Natural killer cell treated with Interleukin-12 subunit alpha and Interleukin-12 subunit beta and Interleukin-15 and Interleukin-18, amount 100 ng/mL, for 72 hours (primary cell): ENCODE measurements around the gene PTPRG. TPM values are rescaled to one million over a fixed set of nuclear protein-coding genes. Genes with fewer than 3 reads are reported as not detected.

Experiments used
- ATAC-seq, 2 donors: fragments of 150-1000 bp; cut with Tn5 transposase in 1 of 2; sonication (Bioruptor Pico), chemical (Tn5 transposase) in 1 of 2; 2 replicates each; pipeline ENCODE4 v1.10.0; 2021
- DNase-seq: peaks from one replicate; pipeline ENCODE4 v3.0.0; 2022; ENCODE audit warnings: low spot score
- H3K27ac Mint-ChIP-seq, 2 donors: 1 replicate in 1 of 2; 2 replicates in 1 of 2; pipeline ENCODE4 v1.8.0; 2022; ENCODE audit warnings: mixed read lengths in 2 of 2, mild to moderate bottlenecking in 1 of 2, moderate library complexity in 1 of 2
- H3K27me3 Mint-ChIP-seq, 2 donors: 1 replicate in 1 of 2; 2 replicates in 1 of 2; pipeline ENCODE4 v1.8.0; 2022; ENCODE audit warnings: mixed read lengths in 2 of 2
- H3K36me3 Mint-ChIP-seq: one replicate; pipeline ENCODE4 v1.8.0; 2022; ENCODE audit warnings: mixed read lengths
- H3K4me1 Mint-ChIP-seq, 2 donors: 1 replicate in 1 of 2; 2 replicates in 1 of 2; pipeline ENCODE4 v1.8.0; 2022; ENCODE audit warnings: low read depth in 2 of 2, mixed read lengths in 2 of 2, mild to moderate bottlenecking in 1 of 2
- H3K4me3 Mint-ChIP-seq: one replicate; pipeline ENCODE4 v1.8.0; 2022; ENCODE audit warnings: mixed read lengths
- H3K9me3 Mint-ChIP-seq: 2 replicates; pipeline ENCODE4 v1.8.0; 2022; ENCODE audit warnings: mixed read lengths
- total RNA-seq, 2 donors: library from RNA; stranded (reverse); gene quantifications; one replicate each; pipeline ENCODE4 v1.2.3, GENCODE V29; 2022

PTPRG gene
- total RNA-seq, 2 donors from 2014 or later, result 0.33 to 0.93 TPM

DNA sequence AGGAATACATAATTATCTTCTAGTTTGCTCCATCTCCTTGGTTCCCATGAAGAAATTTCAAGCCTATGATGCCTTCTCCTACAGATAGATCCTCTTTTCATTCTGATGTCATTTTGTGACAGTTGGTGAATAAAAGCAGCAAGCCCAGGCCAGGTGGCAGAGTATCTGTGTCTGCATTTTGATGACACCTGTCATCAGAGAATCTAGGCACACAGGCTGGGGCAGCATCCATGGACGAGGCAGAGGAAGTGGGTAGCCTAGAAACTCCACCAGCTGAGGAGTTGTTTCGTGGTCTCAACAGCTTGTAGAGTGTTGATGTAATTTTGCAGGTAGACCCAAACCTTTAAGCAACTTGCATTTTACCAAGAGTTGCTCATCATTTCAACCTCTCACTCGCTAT lies 542.2 kb downstream of the PTPRG start:
- Mint-ChIP-seq H3K36me3 (no peaks in the 10 kb centered on the region), H3K4me3 (no peak overlapping the region), H3K27me3 (no peaks in the 10 kb centered on the region), H3K9me3 (no peaks in the 10 kb centered on the region), H3K4me1 (no peaks in the 10 kb centered on the region), H3K27ac (no peak overlapping the region)
- no peak for ATAC-seq
- no peak for DNase-seq

DNA sequence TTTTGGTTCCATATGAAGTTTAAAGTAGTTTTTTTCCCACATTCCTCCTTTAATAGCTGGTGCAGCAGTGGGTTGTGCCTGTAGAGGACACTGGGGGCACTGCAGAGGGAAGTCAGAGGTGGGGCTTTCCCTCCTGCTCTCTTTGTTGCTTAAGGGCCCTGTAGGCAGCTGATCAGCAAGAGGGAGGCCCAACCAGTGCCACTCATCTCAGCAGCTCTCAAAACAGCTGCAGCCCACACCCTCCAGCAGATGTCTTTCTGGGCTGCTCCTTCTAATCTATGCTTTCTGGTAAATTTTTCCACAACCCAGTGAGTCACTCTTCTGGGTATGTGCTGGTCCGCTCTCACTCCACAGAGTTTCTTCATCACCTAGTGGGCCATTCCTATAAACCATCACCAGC lies 548.2 kb downstream of the PTPRG start:
- no peak overlapping the region for H3K27ac Mint-ChIP-seq
- no peaks in the 10 kb centered on the region for H3K4me1 Mint-ChIP-seq
- no peak overlapping the region for H3K4me3 Mint-ChIP-seq
- DNase-seq (no peak), ATAC-seq (no peak)
- H3K9me3 Mint-ChIP-seq, result peaks cover 3% of the 10 kb centered on the region
- no peaks in the 10 kb centered on the region for H3K36me3 Mint-ChIP-seq
- no peaks in the 10 kb centered on the region for H3K27me3 Mint-ChIP-seq

DNA sequence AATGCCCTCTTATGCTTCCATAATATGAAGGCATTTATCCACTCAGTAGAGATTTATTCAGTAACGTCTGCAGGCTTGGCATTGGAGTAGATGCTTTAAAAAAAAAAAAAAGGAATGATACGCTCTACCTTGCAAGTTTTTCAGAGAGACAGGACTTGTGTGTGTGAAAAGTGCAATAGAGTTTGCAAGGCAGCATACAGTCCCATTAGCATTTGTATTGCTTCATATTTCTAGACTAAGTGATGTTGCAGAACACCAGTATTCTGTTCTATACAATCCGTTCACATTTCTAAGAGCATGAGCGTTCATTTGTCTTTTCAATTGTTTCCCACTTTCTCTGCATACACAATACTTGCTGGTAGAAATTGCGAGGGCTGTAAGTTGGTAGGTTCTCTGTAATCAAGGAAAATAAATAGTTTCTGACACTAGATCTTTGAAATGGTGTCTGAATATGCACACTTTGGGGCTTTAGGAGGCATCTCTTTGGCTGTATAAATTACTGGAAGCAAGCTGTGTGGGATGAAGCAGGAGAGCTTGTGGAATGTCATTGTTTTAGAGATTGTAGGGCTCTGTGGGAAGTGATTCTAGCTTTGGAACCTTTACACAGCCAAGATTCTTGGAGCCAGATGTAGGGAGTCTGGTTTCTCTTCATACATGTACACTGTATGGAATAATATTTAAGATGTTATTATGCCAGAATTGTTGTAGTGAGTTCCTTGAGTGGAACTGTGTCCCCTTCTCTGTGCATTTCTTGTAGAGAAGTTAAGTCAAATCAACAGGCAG lies 549.3 kb downstream of the PTPRG start:
- DNase-seq (no peak), ATAC-seq (no peak)
- H3K4me1 Mint-ChIP-seq, result no peaks in the 10 kb centered on the region
- no peak overlapping the region for H3K27ac Mint-ChIP-seq
- H3K9me3 Mint-ChIP-seq, result peaks cover 3% of the 10 kb centered on the region
- H3K27me3 Mint-ChIP-seq, result no peaks in the 10 kb centered on the region
- no peaks in the 10 kb centered on the region for H3K36me3 Mint-ChIP-seq
- no peak overlapping the region for H3K4me3 Mint-ChIP-seq

DNA sequence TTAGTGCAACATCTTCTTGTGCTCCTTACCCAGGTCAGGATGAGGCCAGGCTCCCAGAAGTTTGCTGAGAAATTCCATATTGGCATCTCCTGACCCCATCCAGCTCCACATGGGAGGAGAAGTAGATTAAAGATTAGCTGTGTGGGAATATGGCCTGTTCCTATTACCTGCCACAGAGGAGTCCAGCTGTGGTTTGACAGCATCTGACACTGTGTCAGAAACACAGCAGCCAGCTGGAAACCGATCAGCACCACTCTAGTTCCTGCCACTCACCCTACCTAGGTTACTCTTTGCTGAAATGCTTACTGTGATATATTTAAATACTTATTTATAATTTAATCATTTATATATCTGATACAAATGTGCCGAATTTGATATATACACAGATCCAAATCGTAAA lies 551.7 kb downstream of the PTPRG start:
- DNase-seq (no peak), ATAC-seq (no peak)
- Mint-ChIP-seq H3K9me3 (peaks cover 3% of the 10 kb centered on the region), H3K27ac (no peak overlapping the region), H3K36me3 (no peaks in the 10 kb centered on the region), H3K27me3 (no peaks in the 10 kb centered on the region), H3K4me3 (no peak overlapping the region), H3K4me1 (no peaks in the 10 kb centered on the region)

DNA sequence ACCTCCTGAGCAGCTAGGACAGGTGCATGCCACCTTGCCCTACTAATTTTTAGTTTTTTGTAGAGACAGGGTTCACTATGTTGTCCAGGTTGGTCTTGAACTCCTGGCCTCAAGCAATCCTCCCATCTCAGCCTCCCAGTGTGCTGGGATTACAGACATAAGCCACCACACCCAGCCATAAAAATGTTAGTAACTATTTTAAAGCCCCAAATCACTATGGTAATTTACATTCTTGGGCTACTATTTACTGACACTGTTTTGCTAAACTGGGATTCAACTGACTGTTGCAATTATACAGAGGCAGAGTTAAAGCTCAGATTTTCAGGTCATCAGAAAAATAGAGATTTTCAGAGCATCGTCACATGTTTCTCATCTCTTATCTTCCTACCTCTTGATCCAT lies 553.4 kb downstream of the PTPRG start:
- Mint-ChIP-seq H3K27me3 (no peaks in the 10 kb centered on the region), H3K4me1 (no peaks in the 10 kb centered on the region), H3K27ac (no peak overlapping the region), H3K9me3 (peaks cover 3% of the 10 kb centered on the region), H3K36me3 (no peaks in the 10 kb centered on the region), H3K4me3 (no peak overlapping the region)
- ATAC-seq (no peak), DNase-seq (no peak)

DNA sequence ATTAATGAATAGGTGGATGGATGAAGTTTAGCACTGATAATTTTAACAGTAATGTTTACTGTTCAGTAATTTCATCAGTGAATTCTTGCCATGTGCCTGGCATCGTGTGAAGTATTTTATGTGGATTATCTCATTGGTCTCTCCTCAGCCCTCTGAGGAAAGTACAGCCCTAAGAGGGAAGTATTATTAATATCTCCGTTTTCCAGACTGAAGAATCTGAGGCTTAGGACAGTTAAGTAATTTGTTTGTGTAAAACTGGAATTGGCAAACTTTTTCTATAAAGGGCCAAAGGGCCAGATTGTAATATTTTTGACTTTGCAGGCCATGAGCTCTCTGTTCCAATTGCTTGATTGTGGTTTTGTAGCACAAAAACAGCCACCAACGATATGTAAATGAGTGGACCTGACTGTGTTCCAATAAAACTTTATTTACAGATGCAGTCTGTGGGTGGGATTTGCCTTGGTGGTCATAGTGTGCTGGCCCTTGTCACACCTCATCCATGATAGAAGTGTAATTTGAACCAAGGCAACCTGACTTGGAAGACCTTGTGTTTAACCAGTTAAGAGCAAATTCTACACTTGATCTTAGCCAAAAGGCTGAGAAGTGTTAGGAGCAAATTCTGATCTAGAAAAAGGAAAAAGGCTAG lies 556.7 kb downstream of the PTPRG start:
- no peaks in the 10 kb centered on the region for H3K27me3 Mint-ChIP-seq
- no peak for DNase-seq
- H3K4me1 Mint-ChIP-seq, result no peaks in the 10 kb centered on the region

DNA sequence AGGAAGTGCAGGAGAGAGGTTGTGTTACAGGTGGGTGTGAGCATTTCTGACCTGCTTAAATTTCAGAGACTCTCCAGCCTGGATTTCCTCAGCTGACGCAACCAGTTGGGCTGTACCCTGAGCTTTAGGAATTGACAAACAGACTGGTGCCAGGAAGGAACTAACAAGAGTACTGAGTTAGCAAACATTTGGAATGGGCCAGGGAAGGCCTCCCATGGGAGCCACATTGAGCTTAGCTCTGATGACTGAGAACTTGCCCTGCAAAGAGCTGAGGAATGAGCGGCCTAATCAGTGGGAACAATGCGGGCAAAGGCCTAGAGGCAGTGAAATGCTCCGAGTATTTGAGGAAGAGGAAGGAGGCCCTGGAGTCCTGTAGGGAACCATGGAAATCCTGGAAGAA lies 557.8 kb downstream of the PTPRG start:
- DNase-seq (no peak), ATAC-seq (no peak)
- Mint-ChIP-seq H3K9me3 (peaks cover 3% of the 10 kb centered on the region), H3K4me1 (no peaks in the 10 kb centered on the region), H3K27me3 (no peaks in the 10 kb centered on the region), H3K27ac (no peak overlapping the region), H3K36me3 (no peaks in the 10 kb centered on the region), H3K4me3 (no peak overlapping the region)

More for the DNA sequence above, 556.7 kb downstream of the PTPRG start:
- H3K36me3 Mint-ChIP-seq, result no peaks in the 10 kb centered on the region
- no peak overlapping the region for H3K4me3 Mint-ChIP-seq
- H3K9me3 Mint-ChIP-seq, result peaks cover 3% of the 10 kb centered on the region
- H3K27ac Mint-ChIP-seq, result no peak overlapping the region
- ATAC-seq, result no peak

DNA sequence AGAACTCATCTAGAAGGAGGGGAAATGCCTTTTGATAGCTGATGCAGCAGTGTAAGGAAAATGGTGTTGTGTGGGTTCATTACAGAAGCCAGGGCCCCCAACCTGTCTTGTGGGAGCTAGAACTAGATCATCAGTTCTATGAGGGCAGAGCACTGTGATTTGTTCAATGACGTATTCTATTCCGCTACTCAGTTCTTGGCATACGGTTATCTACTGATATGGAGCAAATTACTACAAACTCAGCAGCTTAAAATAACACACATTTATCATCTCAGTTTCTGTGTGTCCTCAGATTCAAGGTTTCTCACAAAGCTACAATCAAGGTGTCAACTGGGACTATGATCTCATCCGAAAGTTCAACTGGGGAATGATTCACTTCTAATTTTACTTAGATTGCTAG lies 561.4 kb downstream of the PTPRG start:
- DNase-seq (no peak), ATAC-seq (no peak)
- Mint-ChIP-seq H3K27ac (no peak overlapping the region), H3K27me3 (no peaks in the 10 kb centered on the region), H3K36me3 (peaks cover 4% of the 10 kb centered on the region), H3K4me3 (no peak overlapping the region), H3K9me3 (peaks cover 10% of the 10 kb centered on the region), H3K4me1 (no peaks in the 10 kb centered on the region)

DNA sequence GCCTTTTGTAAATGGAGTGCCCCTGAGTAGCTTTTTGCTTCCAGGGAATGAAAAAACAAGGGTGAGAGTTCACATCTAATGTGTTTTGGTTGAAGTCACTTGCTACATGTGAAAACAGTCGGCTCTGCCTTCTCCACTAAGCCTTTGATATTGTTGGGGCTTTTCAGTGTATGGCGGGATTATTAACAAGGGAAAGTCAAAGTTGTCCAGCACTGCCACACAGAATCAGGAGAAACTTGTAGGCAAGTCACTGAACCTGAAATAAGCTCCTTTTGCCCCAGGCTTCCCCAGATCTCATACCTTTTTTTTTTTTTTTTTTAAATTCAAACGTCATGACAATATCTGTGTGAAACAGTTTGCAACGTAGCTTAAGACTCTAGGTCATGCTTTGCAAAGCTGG lies 564.0 kb downstream of the PTPRG start:
- H3K4me3 Mint-ChIP-seq, result no peak overlapping the region
- peaks cover 4% of the 10 kb centered on the region for H3K36me3 Mint-ChIP-seq
- H3K9me3 Mint-ChIP-seq, result peaks cover 6% of the 10 kb centered on the region
- no peaks in the 10 kb centered on the region for H3K27me3 Mint-ChIP-seq
- DNase-seq, result no peak
- no peaks in the 10 kb centered on the region for H3K4me1 Mint-ChIP-seq
- no peak overlapping the region for H3K27ac Mint-ChIP-seq
- ATAC-seq, result no peak

DNA sequence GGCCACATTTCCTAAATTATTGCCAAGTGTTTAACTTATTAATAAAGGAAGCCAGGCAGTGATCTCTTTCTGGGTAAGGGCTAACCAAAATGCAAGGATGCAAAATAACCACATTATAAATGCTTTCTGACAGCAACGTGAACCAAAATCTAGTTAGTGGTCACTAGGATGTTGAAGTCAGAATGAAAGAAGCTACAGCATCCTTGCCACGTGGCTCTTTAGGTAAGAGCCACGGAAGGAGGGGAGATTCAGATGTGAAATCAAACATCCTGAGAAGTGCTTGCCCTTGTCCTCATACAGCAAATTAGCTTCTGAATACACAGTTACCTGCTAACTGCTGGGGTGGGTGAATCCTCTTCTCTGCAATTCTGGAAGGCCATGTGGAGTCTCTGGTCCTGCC lies 565.7 kb downstream of the PTPRG start:
- Mint-ChIP-seq H3K27ac (no peak overlapping the region), H3K27me3 (no peaks in the 10 kb centered on the region), H3K36me3 (peaks cover 4% of the 10 kb centered on the region), H3K4me3 (no peak overlapping the region), H3K4me1 (no peaks in the 10 kb centered on the region), H3K9me3 (peaks cover 6% of the 10 kb centered on the region)
- ATAC-seq (no peak), DNase-seq (no peak)

DNA sequence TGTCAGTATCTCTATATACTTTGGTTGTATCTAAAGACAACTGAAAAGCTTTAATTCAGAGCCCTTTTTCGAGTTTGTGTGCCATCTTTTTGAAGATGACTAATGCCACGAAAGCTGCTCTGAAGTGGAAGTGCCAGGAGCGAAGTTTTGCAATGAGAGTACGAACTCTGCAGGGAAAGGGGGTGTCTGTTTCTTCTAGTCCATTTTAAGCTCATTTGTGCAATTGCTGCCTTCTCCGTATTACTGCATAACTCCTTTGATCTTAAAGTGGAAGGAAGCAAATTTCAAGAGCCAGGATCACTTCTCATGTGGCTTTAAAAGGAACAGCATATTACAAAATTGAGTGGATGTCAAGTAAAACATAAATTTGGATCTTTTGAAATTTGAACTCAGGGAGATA lies 566.7 kb downstream of the PTPRG start:
- Mint-ChIP-seq H3K4me3 (no peak overlapping the region), H3K36me3 (peaks cover 4% of the 10 kb centered on the region), H3K27ac (no peak overlapping the region), H3K9me3 (peaks cover 6% of the 10 kb centered on the region), H3K27me3 (no peaks in the 10 kb centered on the region), H3K4me1 (no peaks in the 10 kb centered on the region)
- DNase-seq (no peak), ATAC-seq (no peak)

DNA sequence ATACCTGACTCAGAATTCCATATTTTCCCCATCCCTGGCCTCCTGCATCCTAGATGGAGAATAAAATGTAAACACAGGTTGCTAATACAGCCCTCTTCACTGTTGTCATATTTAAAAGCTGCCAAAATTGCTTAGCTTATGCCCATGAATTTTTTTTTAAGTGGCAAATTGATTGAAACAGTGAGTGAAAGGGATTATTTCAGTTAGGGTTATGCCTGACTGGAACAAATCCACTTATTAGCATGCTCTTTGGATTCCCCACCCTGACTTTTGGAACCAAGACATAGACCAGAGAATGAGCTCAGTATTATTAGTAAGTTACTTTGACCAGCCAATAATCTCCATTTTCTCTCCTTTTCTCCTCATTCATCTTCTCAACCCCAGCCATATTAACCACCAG lies 567.3 kb downstream of the PTPRG start:
- peaks cover 4% of the 10 kb centered on the region for H3K36me3 Mint-ChIP-seq
- no peak for ATAC-seq
- H3K27me3 Mint-ChIP-seq, result no peaks in the 10 kb centered on the region
- H3K9me3 Mint-ChIP-seq, result peaks cover 6% of the 10 kb centered on the region
- no peak overlapping the region for H3K4me3 Mint-ChIP-seq
- no peaks in the 10 kb centered on the region for H3K4me1 Mint-ChIP-seq
- no peak for DNase-seq
- H3K27ac Mint-ChIP-seq, result no peak overlapping the region

DNA sequence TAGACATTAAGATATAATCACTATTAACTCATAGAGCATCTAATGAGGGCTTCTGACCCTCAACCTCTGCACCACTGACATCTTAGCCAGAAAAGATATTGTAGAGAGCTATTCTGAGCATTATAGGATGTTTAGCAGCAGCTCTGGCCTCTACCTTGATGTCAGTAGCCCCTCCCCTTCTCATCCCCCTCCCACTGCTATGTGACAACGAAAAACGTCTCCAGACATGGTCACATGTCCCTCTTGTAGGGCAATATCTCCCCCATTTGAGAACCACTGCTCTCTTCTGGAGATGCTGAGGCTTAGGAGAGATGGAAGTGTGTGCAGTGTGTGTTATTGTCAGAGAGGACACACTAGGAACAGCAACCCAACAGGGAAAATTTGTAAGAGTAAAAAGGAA lies 569.7 kb downstream of the PTPRG start:
- H3K36me3 Mint-ChIP-seq, result no peaks in the 10 kb centered on the region
- no peak overlapping the region for H3K27ac Mint-ChIP-seq
- no peaks in the 10 kb centered on the region for H3K27me3 Mint-ChIP-seq
- no peak overlapping the region for H3K4me3 Mint-ChIP-seq
- peaks cover 0 to 3% of the 10 kb centered on the region in 2 donors for H3K4me1 Mint-ChIP-seq
- ATAC-seq (no peak), DNase-seq (no peak)
- H3K9me3 Mint-ChIP-seq, result peaks cover 2% of the 10 kb centered on the region

DNA sequence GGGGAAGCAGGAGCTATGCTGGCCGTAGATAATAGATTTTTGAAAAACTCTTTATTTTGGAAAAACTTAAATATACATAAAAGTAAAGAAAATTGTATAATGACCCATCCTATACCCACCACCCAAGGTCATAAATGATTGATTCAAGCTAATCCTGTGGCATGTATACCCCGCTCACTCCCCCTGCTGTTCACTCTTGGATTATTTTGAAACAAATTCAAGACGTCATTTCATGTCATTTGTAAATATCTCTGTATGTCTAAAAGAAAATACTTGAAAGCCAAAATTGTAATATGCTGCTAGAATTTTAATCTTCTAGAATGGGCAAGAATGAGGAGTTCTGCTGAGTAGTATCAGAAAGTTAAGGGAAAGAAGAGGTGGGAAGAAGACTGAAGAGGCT lies 570.2 kb downstream of the PTPRG start:
- H3K27ac Mint-ChIP-seq, result no peak overlapping the region
- H3K4me3 Mint-ChIP-seq, result no peak overlapping the region
- peaks cover 0 to 3% of the 10 kb centered on the region in 2 donors for H3K4me1 Mint-ChIP-seq
- H3K36me3 Mint-ChIP-seq, result no peaks in the 10 kb centered on the region
- no peak for DNase-seq
- no peaks in the 10 kb centered on the region for H3K27me3 Mint-ChIP-seq
- peaks cover 2% of the 10 kb centered on the region for H3K9me3 Mint-ChIP-seq
- no peak for ATAC-seq
